HUES64 (cell line): ENCODE results near the gene LSM2.
A peak's percentile ranks its signal among the peaks of the same experiment; 100 is the strongest.
"Not testable (repeated sequence)": the region's sequence is repeated elsewhere in the genome, so short reads cannot be mapped to it uniquely, and the experiment has no call there.

Source experiments
- H3K27ac ChIP-seq: 2 replicates; pipeline ENCODE4 v1.7.0; 2013; ENCODE audit warnings: low read depth, low read length, inconsistent platforms
- H3K27me3 ChIP-seq: 2 replicates; pipeline ENCODE4 v1.6.1; 2013; ENCODE audit warnings: mild to moderate bottlenecking, low read length; ENCODE audit not compliant: insufficient read depth
- H3K36me3 ChIP-seq: 2 replicates; pipeline ENCODE4 v1.6.1; 2013; ENCODE audit warnings: mild to moderate bottlenecking, low read length; ENCODE audit not compliant: insufficient read depth
- H3K4me1 ChIP-seq: 2 replicates; pipeline ENCODE4 v1.6.1; 2013; ENCODE audit warnings: mild to moderate bottlenecking, low read length, moderate library complexity; ENCODE audit not compliant: insufficient read depth
- H3K4me3 ChIP-seq: 2 replicates; pipeline ENCODE4 v1.5.1; 2013; ENCODE audit warnings: mild to moderate bottlenecking, low read length, moderate library complexity
- H3K9ac ChIP-seq: 2 replicates; pipeline ENCODE4 v1.6.1; 2013; ENCODE audit warnings: mild to moderate bottlenecking, low read depth, low read length
- H3K9me3 ChIP-seq: 2 replicates; pipeline ENCODE4 v1.6.1; 2013; ENCODE audit warnings: low read depth, low read length; ENCODE audit not compliant: insufficient read depth
- WGBS: fragments of 150-250, 120-280 bp; methylation state at CpG from one replicate; pipeline ENCODE4 v1.1.7; 2013; ENCODE audit warnings: missing lambda C conversion rate; 5-methylcytosine and 5-hydroxymethylcytosine counted together

Gene LSM2

DNA sequence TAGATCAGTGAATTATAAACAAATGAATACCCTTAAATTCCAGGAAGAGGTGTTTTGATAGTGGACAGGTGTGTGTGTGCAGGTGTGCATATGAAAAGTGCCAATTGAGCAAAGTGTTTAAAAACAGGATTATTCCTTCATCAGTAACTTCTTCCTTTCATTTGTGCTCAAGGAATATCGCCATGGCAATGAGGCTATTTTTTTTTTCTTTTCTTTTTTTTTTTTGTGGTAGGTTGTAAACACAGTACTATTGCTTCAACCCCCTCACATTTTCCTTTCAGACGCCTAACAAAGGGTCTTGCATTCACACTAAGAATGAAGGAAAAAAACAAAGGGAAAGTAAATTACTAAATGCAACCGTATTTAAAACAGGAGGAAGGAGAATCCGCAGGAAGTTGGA, 18.8 kb upstream of the LSM2 start:
- Histone ChIP-seq H3K4me1 (peaks cover 10% of the 10 kb centered on the region), H3K9ac (peak overlapping the region; percentile 58), H3K36me3 (no peaks in the 10 kb centered on the region), H3K9me3 (no peaks in the 10 kb centered on the region), H3K4me3 (peak overlapping the region; percentile 17; the same call in 1 of the 2 replicates), H3K27me3 (no peaks in the 10 kb centered on the region), H3K27ac (peak overlapping the region; percentile 84)
- WGBS = 65% methylated on average over 2 of the region's 4 CpGs

DNA sequence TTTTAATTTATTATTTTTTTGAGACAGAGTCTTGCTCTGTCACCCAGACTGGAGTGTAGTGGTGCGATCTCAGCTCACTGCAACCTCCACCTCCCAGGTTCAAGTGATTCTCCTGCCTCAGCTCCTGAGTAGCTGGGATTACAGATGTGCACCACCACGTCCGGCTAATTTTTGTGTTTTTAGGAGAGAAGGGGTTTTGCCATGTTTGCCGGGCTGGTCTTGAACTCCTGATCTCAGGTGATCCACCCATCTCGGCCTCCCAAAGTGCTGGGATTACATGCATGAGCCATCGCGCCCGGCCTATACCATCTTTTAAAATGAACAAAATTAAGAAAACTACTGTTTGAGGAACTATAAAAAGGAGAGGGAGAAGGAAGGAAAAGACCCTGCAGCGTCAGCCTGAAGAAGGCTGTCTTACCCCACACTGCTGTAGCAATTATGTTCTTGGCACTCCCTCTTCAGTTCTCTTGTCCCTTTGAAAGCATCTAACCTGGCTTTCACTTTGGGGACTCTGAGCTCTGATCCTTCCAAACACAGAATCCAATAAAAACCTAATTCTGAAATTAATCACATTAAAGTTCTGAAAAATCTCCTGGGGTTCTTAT, 16.9 kb upstream of the LSM2 start:
- H3K4me1 ChIP-seq = peaks cover 10% of the 10 kb centered on the region
- 95% methylated on average over 8 of the region's 9 CpGs for WGBS
- not testable (repeated sequence) for H3K9me3 ChIP-seq, H3K9ac ChIP-seq, H3K36me3 ChIP-seq, H3K27ac ChIP-seq, H3K27me3 ChIP-seq, H3K4me3 ChIP-seq

DNA sequence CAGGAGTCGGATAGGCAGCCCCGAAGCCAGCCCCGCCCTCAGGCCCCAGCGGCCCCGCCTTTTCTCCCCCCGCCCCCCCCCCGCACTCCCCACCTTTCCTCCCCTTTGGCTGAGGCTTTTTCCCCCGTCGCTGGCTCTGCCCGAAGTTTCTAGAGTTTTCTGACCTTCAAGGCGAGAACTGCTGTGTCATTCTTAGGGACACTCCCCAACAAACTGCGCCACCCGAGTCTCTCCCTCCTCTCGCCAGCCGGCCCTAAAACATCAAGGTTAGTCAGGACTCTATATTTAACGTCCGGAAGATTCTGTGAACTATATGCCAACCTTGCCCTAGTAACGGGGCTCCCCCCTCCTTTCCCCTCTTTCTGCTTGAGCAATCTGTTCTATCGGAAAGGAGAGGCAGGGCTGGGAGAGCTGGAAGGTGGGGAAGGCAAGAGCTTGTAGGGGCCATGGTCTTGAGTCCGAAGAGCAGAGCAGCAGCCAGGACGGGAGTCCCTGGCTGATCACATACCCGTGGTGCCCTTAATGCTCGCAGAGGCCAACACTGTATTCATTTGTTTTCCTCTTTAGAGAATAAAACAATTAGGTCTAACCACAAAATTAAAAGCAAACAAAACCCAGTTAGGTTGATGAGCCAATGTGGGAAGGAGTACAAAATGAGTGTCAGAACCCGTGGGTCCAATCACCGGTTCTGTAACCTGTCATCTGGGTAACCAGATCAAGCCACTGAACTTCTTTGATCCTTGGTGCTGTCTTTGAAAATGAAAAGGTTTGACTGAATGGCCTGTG, 15.5 kb upstream of the LSM2 start:
- no peaks in the 10 kb centered on the region for H3K9me3 ChIP-seq
- H3K4me3 ChIP-seq = peak overlapping the region; percentile 70
- no peaks in the 10 kb centered on the region for H3K27me3 ChIP-seq
- H3K9ac ChIP-seq = peak overlapping the region; percentile 87
- no peaks in the 10 kb centered on the region for H3K36me3 ChIP-seq
- peaks cover 10% of the 10 kb centered on the region for H3K4me1 ChIP-seq
- WGBS = 4% methylated on average over 24 of the region's 25 CpGs
- peak overlapping the region; percentile 95 for H3K27ac ChIP-seq

GRCh38 chr6:31821301-31822035, 14.7 kb upstream of the LSM2 start:
- Histone ChIP-seq H3K36me3 (no peaks in the 10 kb centered on the region), H3K9me3 (no peaks in the 10 kb centered on the region), H3K27me3 (no peaks in the 10 kb centered on the region), H3K27ac (peak overlapping the region; percentile 95), H3K4me3 (peak overlapping the region; percentile 70), H3K9ac (peak overlapping the region; percentile 81), H3K4me1 (peaks cover 10% of the 10 kb centered on the region)
- WGBS = 8% methylated on average over 33 of the region's 39 CpGs

DNA sequence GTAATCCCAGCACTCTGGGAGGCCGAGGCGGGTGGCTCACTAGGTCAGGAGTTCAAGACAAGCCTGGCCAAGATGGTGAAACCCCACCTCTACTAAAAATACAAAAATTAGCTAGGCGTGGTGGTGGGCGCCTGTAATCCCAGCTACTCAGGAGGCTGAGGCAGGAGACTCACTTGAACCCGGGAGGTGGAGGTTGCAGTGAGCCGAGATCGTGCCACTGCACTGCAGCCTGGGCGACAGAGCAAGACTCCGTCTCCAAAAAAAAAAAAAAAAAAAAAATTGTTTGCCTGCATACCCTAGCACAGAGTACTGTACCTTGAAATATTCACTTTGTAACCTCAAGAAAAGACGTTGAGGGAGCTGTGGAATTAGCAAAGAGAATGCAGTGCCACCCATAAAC, 13.6 kb upstream of the LSM2 start:
- WGBS = 90% methylated on average over 10 of the region's 10 CpGs
- not testable (repeated sequence) for H3K36me3 ChIP-seq, H3K4me3 ChIP-seq, H3K27me3 ChIP-seq, H3K9ac ChIP-seq, H3K9me3 ChIP-seq, H3K27ac ChIP-seq, H3K4me1 ChIP-seq

DNA sequence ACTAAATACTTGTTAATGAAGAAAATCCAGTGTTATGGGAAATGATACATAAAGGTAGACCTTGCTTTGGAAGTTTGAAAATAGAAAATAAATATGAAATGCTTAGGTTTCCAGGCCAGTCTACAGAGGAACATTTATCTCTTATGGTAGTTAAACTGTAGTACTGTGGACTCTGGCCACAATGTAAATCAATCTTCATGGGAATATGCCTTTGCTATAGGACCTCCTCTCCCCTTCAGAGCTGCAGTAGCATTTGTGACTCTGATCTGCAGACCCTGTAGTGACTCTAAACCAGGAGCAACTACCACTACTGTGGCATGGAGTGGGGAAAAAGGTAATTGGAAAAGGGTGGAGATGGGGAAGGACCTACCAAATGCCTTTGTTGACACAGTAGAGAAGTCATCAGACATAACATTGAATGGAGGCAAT, 13.1 kb upstream of the LSM2 start:
- no peaks in the 10 kb centered on the region for H3K27me3 ChIP-seq
- H3K27ac ChIP-seq = no peak overlapping the region
- H3K4me3 ChIP-seq = no peak overlapping the region
- H3K9ac ChIP-seq = no peak overlapping the region
- H3K36me3 ChIP-seq = no peaks in the 10 kb centered on the region
- H3K4me1 ChIP-seq = 0 out of 2 replicates have a peak, but pooled peaks cover 4% of the 10 kb centered on the region
- no peaks in the 10 kb centered on the region for H3K9me3 ChIP-seq

- H3K27me3 ChIP-seq, H3K4me1 ChIP-seq, H3K27ac ChIP-seq, H3K9me3 ChIP-seq, H3K36me3 ChIP-seq, H3K9ac ChIP-seq: not testable (repeated sequence)
- 90% methylated on average over 7 of the region's 8 CpGs for WGBS
- H3K4me3 ChIP-seq = peak overlapping the region; percentile 36
Measured at GRCh38 chr6:31817929-31818511, 11.3 kb upstream of the LSM2 start.

DNA sequence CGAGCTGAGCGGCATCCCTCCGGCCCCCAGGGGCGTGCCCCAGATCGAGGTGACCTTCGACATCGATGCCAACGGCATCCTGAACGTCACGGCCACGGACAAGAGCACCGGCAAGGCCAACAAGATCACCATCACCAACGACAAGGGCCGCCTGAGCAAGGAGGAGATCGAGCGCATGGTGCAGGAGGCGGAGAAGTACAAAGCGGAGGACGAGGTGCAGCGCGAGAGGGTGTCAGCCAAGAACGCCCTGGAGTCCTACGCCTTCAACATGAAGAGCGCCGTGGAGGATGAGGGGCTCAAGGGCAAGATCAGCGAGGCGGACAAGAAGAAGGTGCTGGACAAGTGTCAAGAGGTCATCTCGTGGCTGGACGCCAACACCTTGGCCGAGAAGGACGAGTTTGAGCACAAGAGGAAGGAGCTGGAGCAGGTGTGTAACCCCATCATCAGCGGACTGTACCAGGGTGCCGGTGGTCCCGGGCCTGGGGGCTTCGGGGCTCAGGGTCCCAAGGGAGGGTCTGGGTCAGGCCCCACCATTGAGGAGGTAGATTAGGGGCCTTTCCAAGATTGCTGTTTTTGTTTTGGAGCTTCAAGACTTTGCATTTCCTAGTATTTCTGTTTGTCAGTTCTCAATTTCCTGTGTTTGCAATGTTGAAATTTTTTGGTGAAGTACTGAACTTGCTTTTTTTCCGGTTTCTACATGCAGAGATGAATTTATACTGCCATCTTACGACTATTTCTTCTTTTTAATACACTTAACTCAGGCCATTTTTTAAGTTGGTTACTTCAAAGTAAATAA, 10.6 kb upstream of the LSM2 start:
- not testable (repeated sequence) for H3K27ac ChIP-seq, H3K27me3 ChIP-seq

GRCh38 chr6:31815025-31815838, 8.5 kb upstream of the LSM2 start, which contains the start of the genes HSPA1A and HSPA1L:
HSPA1A (plus strand) TSS chr6:31815543; CDS start chr6:31815757, 214 bp downstream.
HSPA1L (minus strand) TSS chr6:31815283; CDS start chr6:31811972, 3,311 bp downstream.
- Histone ChIP-seq H3K4me1 (peaks cover 3% of the 10 kb centered on the region; the same call in 1 of the 2 replicates), H3K27ac (peak within 1 kb of the TSS; percentile 99), H3K9me3 (no peaks in the 10 kb centered on the region), H3K27me3 (no peaks in the 10 kb centered on the region), H3K9ac (peak within 1 kb of the TSS; percentile 71; the same call in 1 of the 2 replicates), H3K4me3 (peak within 1 kb of the TSS; percentile 69), H3K36me3 (no peaks in the 10 kb centered on the region)
- under 1% methylated on average over 51 of the region's 56 CpGs for WGBS

More for the DNA sequence above, 10.6 kb upstream of the LSM2 start:
- H3K9me3 ChIP-seq, H3K4me1 ChIP-seq, H3K9ac ChIP-seq, H3K36me3 ChIP-seq: not testable (repeated sequence)
- H3K4me3 ChIP-seq = peak overlapping the region; percentile 36
- WGBS = 90% methylated on average over 11 of the region's 37 CpGs

DNA sequence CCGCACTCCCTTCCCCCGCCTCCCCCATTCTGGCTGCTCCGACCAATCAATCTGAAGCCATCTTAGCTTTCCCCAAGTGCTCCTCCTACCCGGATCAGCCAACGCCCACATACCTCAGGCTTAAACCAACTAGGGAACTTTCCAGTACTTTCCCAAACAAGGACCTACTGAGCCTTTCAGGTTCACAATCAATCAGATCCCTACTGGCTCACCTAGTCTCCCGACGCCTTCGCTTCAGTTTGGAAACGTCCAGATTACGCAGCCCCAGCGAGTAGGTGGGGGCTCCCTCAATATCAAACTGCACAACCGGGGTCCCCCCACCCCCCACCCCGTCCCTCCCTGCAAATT, 7.9 kb upstream of the LSM2 start:
- H3K27me3 ChIP-seq = no peaks in the 10 kb centered on the region
- WGBS = under 1% methylated on average over 13 of the region's 13 CpGs
- H3K36me3 ChIP-seq = no peaks in the 10 kb centered on the region
- peak overlapping the region; percentile 99 for H3K27ac ChIP-seq
- H3K9ac ChIP-seq = peak overlapping the region; percentile 61; the same call in 1 of the 2 replicates
- peaks cover 3% of the 10 kb centered on the region; the same call in 1 of the 2 replicates for H3K4me1 ChIP-seq
- H3K4me3 ChIP-seq = peak overlapping the region; percentile 69
- no peaks in the 10 kb centered on the region for H3K9me3 ChIP-seq
